EH (cell line): ENCODE results near the gene ZNF341.
"Not testable (repeated sequence)": the region's sequence is repeated elsewhere in the genome, so short reads cannot be mapped to it uniquely, and the experiment has no call there.

Experiments used
- DNase-seq: peaks from one replicate; pipeline ENCODE4 v3.0.0-alpha.2; 2015; ENCODE audit warnings: low read depth

The ZNF341 gene

DNA sequence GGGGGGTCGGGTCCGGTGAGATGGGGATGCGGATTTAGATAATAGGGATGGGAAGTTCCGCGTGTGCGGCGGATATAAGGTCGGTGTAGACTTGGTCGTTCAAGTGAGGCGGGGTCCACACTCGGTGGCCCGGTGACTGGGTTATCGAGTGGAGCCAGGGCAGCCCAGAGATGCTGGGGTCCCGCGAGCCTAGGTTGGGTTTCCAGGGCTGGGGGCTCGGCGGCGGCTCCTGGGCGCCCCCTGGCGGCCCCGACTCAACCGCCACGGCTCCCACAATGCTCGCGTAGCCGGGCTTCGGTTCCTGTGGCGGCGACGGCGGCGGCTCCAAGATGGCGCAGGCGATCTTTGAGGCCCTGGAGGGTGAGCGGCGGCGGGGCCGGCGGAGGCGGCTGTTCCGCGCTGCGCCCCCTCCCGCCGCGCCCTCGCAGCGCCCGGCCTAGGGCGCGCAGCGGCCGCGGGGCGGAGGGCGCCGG is at the start of gene ZNF341:
ZNF341 (plus strand) TSS at position 304 of the 473 bp plus-strand sequence; CDS start at position 330, 26 bp downstream.
- peak; percentile 87 for DNase-seq

DNA sequence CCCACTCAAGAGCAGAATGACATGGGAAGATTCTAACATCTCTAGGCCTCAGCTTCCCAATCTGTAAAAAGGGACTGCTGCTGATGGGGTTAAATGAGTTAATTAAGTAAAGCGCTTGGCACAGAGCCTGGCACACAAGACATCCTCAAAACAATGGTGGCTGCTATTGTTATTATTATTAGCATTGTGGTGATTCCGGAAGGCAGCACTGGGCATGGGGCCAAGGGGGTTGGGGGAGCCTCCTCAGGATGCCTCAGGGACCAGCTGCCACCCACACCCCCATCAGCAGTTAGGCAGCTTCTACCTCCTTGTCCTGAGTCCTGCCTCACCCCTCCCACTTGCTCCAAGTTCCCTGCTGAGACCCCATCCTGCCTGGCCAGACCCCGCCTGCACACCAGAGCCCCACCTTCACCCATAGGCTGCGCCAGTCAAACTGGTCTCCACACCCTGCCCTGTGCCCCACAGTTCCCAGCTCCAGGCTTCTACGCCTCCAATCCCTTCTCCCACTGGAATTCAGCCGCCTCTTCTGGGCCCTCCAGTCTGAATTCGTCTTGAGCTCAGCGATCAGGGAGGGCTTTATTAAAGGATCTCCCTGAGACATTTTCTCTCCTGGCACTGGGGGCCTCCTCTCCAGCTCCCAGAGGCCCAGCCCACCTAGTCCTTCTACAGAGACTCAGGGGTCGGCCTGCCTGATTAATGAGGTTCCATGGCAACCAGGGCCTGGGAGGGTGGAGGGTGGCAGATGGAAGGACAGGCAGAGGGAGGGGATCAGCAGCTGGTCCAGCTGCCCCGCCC is 47.1 kb upstream of the ZNF341 start:
- peak; percentile 14 for DNase-seq

DNA sequence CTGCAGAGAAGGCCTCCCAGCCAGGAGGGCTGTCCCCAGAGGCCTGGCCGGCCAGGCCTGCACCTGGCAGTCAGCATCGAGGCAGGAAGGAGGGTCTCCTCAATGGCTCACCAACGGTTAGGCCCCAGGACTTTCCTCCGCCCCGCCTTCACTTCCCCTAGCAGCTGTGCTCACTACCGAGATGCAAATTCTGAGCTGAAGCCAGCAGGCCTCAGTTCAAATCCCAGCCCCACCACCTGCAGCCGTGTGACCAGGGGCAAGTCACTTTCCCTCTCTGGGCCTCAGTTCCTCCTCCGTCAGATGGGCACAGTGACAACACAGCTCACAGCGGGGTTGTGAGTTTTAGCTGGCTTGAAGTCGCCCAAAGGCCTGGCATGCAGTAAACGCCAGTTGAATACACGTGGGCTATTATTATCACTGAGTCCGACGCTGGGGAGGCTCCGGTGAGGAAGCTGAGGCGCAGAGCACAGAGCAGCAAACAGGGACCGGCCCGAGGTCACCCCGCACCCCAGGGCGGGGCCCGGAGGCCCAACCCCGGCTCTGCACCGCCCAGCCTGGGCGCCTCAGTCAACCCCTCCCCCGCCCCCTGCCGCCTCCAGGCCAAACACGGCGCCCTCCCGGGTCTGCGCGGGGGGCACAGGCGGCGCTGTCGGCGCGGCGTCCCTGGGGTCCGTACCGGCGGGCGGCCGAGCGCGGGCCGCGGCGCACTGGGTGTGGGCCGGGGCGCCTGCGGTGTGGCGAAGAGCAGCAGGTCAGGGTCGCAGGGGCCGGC is 46.3 kb upstream of the ZNF341 start:
- peak; percentile 39 for DNase-seq

DNA sequence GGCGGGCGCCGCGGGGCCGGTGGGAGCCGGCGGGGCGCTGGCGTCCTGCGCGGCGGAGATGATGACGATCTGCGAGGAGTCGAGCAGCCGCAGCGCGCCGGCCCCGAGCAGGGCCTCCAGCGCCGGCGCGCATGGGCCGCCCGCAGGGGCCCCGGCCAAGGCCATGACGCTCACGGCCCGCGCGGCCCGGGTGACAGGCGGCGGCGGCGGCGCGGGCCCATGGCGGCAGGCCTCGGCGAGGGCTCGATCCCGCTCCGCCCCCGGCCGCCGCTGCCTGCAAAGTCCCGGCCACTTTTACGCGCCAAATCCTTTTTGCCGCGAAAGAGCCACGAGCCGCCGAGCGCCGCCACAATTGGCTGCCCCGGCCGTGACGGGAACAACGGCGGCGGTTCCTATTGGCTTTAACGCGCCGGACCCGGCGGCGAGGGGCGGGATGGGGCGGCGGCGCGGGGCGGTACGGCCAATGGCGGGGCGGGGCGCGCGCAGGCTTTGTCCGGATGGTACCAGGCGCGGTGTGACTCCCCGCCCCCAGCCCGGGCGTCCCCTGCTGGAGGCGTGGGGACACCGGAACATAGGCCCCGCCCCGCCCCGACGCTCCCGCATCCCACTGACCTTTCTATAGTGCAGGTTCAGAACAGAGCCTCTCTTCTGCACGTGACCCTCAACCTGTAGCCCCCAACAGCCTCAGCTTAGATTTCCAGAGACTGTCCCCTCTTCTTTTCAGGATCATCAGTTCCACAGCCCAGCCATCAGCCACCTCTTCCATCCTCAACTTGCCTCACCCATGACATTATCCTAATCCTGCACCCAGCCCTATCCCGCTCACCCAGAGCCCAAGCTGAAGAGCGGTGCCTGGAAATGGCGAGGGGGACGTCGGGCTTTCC is 45.5 kb upstream of the ZNF341 start, which contains the start of gene E2F1:
E2F1 (minus strand) TSS at position 286 of the 884 bp plus-strand sequence; CDS start at position 165, 121 bp downstream.
- DNase-seq: peak; percentile 94

DNA sequence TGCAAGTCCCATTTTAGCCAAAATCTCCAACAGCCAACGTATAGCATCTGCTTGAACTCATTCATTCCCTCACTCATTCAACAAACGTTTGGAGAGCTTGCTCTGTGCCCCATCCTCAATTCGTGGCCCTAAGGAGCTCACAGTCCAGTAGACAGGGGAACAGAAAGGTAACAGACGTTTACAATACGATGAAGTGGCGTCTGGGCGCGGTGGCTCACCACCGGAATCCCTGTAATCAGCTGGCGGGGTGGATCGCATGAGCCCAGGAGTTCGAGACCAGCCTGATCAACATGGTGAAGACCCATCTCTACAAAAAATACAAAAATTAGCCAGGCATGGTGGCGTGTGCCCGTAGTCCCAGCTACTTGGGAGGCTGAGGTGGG is 44.8 kb upstream of the ZNF341 start:
- no peak for DNase-seq

DNA sequence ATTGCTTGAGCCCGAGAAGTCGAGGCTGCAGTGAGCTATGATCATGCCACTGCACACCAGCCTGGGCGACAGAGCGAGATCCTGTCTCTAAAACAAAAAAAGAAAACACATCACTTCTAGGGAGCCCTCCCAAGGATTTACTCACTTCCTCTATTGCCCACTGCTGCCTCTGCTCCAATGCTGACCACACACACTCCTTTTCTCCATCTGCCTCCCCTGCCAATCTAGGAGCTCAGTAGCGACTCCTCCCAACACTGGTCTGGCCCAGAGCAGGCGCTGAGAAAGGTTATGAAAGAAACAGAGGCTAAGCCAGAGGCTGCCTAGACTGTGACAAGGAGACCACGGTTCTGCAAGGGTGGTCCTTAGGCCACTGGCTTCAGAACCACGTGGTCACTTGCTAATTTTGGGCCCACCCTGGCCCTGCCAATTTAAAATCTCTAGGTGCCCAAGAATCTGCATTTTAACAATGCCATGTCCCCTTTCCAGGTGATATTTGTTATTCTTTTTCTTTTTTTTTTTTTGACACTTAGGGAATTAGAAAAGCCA is 44.4 kb upstream of the ZNF341 start:
- peak; percentile 23 for DNase-seq

DNA sequence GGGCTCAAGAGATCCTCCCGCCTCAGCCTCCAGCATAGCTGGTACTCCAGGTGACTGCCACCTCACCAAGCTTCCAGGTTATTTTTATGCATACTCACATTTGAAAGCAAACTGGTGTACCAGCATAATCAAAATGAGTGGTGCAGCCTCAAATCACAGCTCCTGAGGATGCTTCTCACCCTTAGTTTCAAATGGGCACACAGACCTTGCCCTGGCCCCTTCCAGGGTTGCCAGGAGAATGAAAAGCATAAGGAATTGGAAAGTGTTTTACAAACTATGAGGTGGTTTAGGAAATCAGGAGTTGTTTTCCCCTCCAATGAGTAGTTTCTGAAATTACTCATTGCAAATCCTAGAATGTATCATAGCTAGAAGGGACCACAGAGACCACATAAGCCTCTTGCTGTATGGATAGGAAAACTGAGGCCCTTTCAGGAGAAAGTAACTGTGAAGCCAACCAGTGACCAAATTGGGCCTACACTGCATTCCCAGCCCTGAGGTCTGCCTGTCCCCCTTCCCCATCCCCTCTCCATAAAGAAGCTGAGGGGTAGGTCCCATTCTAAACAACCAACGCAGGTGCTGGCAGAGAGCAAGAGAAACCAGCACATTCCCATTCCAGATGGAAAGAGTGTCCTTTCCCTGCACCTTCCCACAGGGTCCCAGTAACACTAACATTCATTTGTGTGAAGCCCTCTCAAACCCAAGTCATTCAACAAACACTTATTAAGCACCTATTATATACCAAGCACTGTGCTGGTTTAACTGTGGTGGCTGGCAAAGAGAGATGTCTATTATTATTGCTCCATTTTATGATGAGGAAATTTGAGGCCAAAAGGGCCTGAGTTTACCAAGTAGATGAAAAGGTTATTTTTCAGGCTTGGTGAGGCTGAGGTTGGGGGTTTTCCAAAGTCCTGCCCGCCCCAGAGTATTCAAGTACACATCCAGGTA is 43.5 kb upstream of the ZNF341 start:
- DNase-seq: no peak

DNA sequence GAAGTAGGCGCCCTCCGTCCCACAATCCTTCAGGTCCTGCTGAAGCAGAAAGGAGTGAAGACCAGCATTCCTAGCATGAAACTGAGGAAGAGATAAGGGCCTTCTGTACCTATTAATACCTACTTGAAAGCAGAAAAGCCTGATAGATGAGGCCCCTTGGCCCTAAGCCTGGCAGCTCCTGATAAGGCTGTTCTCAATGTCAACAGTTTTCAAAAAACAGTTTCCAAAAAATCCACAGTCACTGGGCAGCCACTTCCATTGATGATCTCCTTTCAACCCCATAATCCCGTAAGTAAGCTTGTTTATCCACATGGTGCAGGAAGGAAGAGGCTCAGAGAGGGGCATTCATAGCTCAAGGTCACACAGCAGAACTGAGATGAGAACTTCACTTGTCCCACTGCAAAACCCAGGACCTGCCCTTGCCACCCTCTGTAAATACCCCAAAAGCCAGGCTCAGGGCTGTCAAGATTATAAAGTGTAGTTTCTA is 42.8 kb upstream of the ZNF341 start:
- DNase-seq: no peak

DNA sequence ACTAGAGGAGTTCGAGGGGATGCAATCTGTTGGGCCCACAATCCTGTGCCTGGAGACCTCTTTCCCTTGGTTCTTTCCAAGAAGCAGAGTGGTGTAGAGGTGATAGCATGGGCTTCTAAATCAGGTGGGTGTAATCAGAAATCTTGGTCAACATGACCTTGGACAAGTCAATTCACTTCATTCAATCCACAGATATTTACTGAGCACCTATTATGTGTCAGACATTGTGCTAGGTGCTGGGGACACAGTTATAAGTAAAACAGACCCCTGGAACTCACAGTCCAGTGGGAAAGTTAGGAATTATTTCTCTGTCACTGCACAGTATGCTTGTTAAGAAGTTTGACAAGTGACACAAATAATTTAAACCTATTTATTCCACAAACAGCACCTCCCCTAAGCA is 42.3 kb upstream of the ZNF341 start:
- DNase-seq: no peak

DNA sequence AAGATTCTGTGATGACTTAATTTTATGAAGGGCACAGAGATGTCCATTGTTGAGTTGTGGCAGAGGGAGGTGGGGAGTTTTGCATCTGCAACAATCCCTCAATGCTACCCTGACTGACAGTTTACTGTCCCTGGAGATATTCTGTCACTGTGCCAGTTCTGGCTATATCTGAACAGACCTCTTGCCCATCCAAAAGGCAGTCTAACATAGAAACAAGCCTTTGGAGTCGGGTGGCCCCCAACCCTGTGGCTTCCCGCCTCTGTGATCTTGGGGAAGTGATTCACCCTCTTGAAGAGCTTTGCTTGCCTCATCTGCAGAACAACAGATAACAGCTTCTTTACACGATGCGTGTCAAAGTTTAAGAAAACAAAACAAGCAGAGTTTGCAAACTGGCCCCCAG is 41.8 kb upstream of the ZNF341 start:
- peak; percentile 48 for DNase-seq

DNA sequence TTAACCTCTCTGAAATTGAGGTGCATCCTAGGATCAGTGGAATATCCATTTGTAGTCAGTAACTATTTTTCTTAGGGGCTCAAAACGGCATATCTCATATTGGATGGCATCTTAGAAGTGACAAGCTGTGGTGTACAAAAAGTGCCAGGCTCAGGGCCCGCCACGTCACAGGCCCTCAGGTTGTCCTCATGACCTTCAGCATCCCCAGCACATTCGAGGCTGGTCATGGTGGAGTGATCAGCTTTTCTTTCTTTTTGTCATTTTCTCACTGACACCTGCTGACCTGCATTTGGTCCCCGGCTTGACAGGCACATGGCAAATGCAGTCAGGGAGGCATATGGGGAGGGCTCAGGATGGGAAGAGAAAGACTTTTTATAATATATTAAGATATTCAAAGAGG is 38.5 kb upstream of the ZNF341 start:
- DNase-seq: no peak

DNA sequence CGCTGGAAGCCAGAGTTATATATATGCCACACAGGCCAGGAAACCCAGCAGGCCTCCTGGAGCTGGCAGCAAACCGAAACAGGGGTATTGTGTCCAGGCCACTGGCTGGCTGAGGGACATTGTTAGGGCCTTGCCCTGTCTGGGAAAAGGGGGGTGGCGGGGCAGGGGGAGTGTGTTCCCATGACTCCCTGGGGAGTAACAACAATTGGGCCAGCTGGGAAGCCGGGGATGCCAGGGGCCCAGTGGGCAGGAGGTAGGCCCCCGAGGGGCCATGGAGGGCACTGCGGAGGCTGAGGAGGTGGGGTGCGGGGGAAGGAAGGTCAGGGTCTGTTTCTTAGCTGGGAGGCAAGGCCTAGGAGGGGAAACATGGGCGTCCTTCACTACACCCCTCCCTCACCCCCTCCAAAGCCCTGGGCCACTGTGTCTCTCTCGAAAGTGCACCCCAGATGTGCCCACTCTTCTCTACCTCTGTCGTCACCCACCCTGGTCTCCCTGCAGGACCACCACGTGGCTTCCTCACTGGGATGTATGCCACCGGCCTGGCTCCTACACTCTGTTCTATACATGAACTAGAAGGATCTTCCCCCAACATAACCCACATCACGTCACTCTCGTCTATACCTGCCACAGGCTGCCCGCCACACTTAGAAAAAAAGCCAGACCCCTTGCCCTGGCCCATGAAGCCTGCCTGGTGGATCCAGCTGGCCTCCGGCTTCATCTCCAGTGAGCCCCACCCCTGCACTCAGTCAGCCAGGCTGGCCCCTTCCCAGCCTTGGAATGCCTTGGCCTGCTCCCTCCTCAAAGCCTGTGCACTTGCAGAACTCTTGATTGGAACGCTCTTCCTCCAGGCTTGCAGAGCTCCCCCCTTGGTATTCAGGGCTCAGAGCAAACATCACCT is 37.8 kb upstream of the ZNF341 start:
- no peak for DNase-seq

DNA sequence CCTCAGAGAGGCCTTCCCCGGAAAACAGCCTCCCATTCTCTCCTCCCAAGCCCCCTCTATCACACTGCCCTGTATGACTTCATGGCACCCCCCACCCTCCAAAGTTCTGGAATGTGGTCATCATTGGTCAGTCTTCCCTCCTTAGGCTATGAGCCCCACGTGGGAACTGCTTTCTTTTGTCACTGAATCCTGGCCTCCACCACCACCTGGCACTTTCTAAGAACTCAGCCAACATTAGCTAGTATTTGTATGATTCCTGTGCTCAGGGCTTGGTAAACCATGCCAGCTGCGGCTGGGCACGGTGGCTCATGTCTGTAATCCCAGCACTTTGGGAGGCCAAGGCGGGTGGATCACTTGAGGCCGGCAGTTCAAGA is 37.2 kb upstream of the ZNF341 start:
- no peak for DNase-seq

DNA sequence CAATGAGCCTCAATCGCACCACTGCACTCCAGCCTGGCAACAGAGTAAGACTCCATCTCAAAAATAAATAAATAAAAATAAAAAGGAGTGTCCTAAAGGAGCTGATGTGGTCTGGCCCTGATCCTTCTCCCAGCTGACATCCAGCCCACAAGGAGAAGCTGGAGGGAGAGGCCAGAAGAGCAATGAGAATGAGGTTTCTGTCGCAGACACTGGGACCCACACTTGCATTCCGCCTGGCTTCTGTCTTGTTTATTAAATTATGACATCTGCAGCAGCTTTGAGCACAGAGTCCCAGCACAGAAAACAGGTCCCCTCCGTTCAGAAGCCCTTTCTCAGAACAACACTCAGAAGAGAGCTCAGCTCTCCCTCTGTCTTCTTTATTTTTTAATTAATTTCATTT is 35.3 kb upstream of the ZNF341 start:
- DNase-seq: no peak

DNA sequence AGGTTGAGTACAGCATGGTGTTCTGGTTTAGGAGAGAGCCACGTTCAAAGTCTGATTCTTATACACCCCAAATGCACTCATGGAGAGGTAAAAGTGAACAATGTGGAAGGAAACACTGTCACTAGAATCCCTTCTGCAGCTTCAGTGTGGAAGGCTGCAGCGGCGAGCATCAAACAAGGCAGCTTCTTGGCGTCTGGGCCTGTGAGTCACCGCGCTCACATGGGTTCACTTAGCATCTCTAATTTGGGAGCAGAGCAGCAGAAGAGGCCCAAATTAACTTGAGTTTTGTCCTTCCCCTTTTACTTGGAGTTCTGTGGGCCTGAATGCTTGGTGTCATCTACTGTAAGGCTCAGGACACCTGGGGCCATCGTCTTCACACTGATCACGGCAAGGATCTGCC is 34.7 kb upstream of the ZNF341 start:
- DNase-seq: peak; percentile 81

DNA sequence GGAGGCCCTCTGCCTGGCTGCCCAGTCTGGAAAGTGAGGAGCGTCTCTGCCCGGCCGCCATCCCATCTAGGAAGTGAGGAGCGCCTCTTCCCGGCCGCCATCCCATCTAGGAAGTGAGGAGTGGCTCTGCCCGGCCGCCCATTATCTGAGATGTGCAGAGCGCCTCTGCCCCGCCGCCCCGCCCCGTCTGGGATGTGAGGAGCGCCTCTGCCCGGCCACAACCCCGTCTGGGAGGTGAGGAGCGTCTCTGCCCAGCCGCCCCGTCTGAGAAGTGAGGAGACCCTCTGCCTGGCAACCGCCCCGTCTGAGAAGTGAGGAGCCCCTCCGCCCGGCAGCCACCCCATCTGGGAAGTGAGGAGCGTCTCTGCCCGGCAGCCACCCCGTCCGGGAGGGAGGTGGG is 32.8 kb upstream of the ZNF341 start:
- DNase-seq: not testable (repeated sequence)

DNA sequence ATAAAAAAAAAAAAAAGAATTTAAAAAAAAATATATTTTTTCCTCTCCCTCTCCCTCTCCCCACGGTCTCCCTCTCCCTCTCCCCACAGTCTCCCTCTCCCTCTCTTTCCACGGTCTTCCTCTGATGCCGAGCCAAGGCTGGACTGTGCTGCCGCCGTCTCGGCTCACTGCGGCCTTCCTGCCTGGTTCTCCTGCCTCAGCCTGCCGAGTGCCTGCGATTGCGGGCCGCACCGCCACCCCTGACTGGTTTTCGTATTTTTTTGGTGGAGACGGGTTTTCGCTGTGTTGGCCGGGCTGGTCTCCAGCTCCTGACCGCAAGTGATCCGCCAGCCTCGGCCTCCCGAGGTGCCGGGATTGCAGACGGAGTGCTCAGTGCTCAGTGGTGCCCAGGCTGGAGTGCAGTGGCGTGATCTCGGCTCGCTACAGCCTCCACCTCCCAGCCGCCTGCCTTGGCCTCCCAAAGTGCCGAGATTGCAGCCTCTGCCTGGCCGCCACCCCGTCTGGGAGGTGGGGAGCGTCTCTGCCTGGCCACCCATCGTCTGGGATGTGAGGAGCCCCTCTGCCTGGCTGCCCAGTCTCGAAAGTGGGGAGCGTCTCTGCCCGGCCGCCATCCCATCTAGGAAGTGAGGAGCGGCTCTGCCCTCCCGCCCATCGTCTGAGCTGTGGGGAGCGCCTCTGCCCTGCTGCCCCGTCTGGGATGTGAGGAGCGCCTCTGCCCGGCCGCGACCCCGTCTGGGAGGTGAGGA is 30.9 kb upstream of the ZNF341 start:
- DNase-seq: not testable (repeated sequence)

DNA sequence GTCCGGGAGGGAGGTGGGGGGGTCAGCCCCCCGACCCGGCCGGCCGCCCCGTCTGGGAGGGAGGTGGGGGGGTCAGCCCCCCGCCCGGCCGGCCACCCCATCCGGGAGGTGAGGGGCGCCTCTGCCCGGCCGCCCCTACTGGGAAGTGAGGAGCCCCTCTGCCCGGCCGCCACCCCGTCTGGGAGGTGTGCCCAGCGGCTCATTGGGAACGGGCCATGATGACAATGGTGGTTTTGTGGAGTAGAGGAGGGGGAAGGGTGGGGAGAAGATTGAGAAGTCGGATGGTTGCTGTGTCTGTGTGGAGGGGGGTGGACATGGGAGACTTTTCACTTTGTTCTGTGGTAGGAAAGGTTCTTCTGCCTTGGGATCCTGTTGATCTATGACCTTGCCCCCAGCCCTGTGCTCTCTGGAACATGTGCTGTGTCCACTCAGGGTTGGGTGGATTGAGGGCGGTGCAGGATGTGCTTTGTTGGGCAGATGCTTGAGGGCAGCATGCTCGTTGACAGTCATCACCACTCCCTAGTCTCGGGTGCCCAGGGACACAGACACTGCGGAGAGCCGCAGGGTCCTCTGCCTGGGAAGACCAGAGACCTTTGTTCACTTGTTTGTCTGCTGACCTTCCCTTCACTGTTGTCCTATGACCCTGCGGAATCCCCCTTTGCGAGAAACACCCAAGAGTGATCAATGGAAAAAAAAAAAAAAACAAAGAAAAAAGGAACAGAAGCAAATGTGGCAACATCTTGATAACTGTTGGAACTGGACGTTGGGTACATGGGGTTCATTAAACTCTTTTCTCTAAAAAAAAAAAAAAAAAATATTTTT is 30.0 kb upstream of the ZNF341 start:
- DNase-seq: no peak
